NT2/D1 (cell line): Measurements from ENCODE around the gene EPB41L3.

ENCODE experiments used
- SUZ12 ChIP-seq: IDR thresholded peaks from 2 replicates; pipeline ENCODE4 v1.6.1; 2011; ENCODE audit not compliant: insufficient read length, insufficient read depth; ENCODE audit errors: extremely low read depth
- ZNF274 ChIP-seq: IDR thresholded peaks from 2 replicates; pipeline ENCODE4 v1.6.1; 2011; ENCODE audit warnings: mild to moderate bottlenecking, low read depth, low read length

- TF ChIP-seq ZNF274 (no peak), SUZ12 (no peak)
These were observed 193.2 kb downstream of the EPB41L3 start for GRCh38 chr18:5350636-5351035.
